Coronary artery (tissue), 2 donors: ENCODE measurements around the gene RAP1GAP.

ENCODE experiments used
- DNase-seq: peaks from one replicate; pipeline ENCODE4 v3.0.0-alpha.2; 2017; ENCODE audit warnings: low spot score
- H3K27ac ChIP-seq, 2 donors: fragments of 200-600 bp; sonication (generic); one replicate each; pipeline ENCODE4 v1.5.1; 2016 to 2019
- H3K4me3 ChIP-seq: fragments of 200-600 bp; sonication (generic); 2 replicates; pipeline ENCODE4 v1.5.1; 2016; ENCODE audit warnings: mild to moderate bottlenecking, moderate library complexity
- CTCF ChIP-seq: fragments of 200-600 bp; sonication (generic); IDR thresholded peaks from one replicate; pipeline ENCODE4 v1.5.1; 2019; ENCODE audit warnings: antibody characterized with exemption

Gene RAP1GAP

DNA sequence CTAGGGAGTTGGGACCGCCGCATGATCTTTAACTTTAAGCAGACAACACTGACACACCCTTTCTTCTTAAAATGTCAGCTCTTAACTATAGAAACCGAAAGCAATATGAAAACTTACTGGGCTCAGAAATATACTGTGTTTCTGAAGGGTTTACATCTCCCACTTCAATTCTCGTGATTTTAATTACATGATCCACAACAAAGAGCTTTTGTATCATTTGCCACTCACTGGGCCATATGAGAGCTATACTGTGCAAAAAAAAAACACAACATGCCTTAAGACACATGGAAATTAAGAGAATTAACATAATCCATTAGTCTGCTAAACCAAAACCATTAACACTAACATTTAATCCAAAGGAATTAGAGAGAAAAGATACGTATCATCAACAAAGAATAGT, 35.0 kb upstream of the RAP1GAP start:
- DNase-seq = no peak
- no peak for TF ChIP-seq CTCF
- no peak overlapping the region for H3K4me3 ChIP-seq
- no peak overlapping the region for H3K27ac ChIP-seq

- Histone ChIP-seq H3K4me3 (no peak overlapping the region), H3K27ac (no peak overlapping the region)
- no peak for DNase-seq
- no peak for TF ChIP-seq CTCF
These were observed 34.3 kb upstream of the RAP1GAP start for GRCh38 chr1:21703318-21703963.

GRCh38 chr1:21702780-21703179, 33.6 kb upstream of the RAP1GAP start:
- no peak overlapping the region for H3K4me3 ChIP-seq
- no peak for TF ChIP-seq CTCF
- no peak overlapping the region for H3K27ac ChIP-seq
- no peak for DNase-seq

- Histone ChIP-seq H3K27ac (no peak overlapping the region), H3K4me3 (no peak overlapping the region)
- no peak for TF ChIP-seq CTCF
- DNase-seq = no peak
These were observed 32.2 kb upstream of the RAP1GAP start for GRCh38 chr1:21701401-21701800.

- DNase-seq = no peak
- no peak for TF ChIP-seq CTCF
- Histone ChIP-seq H3K27ac (no peak overlapping the region), H3K4me3 (no peak overlapping the region)
These were observed 30.9 kb upstream of the RAP1GAP start for GRCh38 chr1:21700094-21700493.

DNA sequence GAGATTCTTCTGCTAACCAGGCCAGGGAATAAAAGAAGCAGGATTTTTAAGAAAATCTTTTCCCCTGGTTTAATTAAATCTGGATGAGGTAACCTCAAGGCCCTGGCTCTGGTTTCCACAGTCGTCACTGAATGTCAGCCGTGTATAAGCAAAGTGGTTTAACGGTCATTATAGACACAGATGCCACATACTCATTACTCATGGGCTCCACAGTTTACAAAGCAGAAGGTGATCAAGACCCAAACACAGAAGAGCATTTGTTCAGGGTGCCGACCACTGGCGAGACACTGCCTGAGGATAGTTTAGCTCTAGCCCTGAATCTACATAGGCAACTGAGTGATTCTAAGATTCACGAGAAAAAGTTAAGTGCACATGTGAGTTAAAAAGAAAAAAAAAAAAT, 27.8 kb upstream of the RAP1GAP start:
- no peak for DNase-seq
- no peak overlapping the region for H3K4me3 ChIP-seq
- H3K27ac ChIP-seq = no peak overlapping the region
- TF ChIP-seq CTCF = no peak

GRCh38 chr1:21693732-21694131, 24.6 kb upstream of the RAP1GAP start:
- no peak for DNase-seq
- no peak for TF ChIP-seq CTCF
- Histone ChIP-seq H3K4me3 (no peak overlapping the region), H3K27ac (no peak overlapping the region)
